Fibroblast of the aortic adventitia (primary cell): ENCODE measurements around the gene JAGN1. TPM values are rescaled to one million over a fixed set of nuclear protein-coding genes. Genes with fewer than 3 reads are reported as not detected.
"Not testable (repeated sequence)": the region's sequence is repeated elsewhere in the genome, so short reads cannot be mapped to it uniquely, and the experiment has no call there.

ENCODE experiments used
- DNase-seq: peaks from one replicate; pipeline ENCODE4 v3.0.0-alpha.2; 2010; ENCODE audit warnings: low read depth
- H3K4me3 ChIP-seq: 2 replicates; pipeline ENCODE4 v1.5.1; 2011; ENCODE audit warnings: low read depth, mild to moderate bottlenecking, control low read depth, low read length, moderate library complexity
- CTCF ChIP-seq: IDR thresholded peaks from 2 replicates; pipeline ENCODE4 v1.5.1; 2011; ENCODE audit warnings: mild to moderate bottlenecking, low read length, control low read depth, inconsistent platforms; ENCODE audit not compliant: insufficient read depth
- total RNA-seq: library from RNA; depleted of rRNA; stranded (reverse); fragments of >200 nt; gene quantifications from 2 replicates; pipeline ENCODE4 v1.2.3, GENCODE V29; 2012; ENCODE audit warnings: low replicate concordance

Gene JAGN1
- 9.8 and 25.8 TPM in 2 replicates for total RNA-seq

GRCh38 chr3:9890249-9891071, at the start of gene JAGN1:
Gene JAGN1, plus strand, starts transcription at chr3:9890610. Its CDS starts 113 bp downstream, at chr3:9890723.
- peak; percentile 90 for DNase-seq
- no peak for TF ChIP-seq CTCF
- H3K4me3 ChIP-seq: peak within 1 kb of the TSS; percentile 93

GRCh38 chr3:9841015-9841414, 49.4 kb upstream of the JAGN1 start:
- no peak for DNase-seq
- TF ChIP-seq CTCF: no peak
- H3K4me3 ChIP-seq: no peak overlapping the region

DNA sequence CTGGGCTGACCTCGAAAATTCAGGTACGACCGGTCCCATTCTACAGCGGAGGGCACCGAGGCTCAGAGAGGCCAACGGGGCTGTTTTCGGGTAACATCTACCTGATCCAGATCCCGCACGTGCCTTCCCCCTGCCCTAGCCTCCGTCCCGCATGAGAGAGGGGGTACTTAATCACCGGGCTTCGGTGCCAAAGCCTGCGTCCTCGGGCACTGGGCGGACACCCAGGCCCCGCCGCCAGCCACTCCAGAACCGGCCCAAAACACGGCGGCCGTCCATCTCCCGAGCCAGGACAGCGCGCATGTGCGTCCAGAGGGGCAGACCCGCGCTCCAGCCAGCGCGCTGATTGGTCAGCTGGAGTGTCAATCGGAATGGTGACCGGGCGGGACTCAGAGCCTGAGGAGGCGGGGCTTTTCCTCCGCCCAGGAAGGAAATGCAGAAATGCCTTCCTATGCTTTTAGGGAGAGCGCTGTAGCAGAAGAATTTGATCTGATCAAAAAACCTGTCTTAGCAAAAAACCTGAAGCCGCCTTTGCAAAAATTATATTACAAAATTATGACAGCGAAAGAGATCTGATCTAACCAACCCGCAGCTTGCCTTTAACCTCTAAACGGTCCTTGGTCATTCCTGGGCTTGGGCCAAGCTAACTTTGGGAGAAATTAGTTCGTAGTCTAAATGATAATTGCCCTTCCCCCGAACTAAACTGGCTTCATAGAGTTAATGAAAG, 46.5 kb upstream of the JAGN1 start, which contains the start of gene RPUSD3:
Gene RPUSD3, minus strand, starts transcription at position 294 of the 724 bp plus-strand sequence. Its CDS starts 18 bp downstream, at position 276.
- H3K4me3 ChIP-seq: peak within 1 kb of the TSS; percentile 93
- TF ChIP-seq CTCF: no peak
- peak; percentile 96 for DNase-seq

- no peak overlapping the region for H3K4me3 ChIP-seq
- TF ChIP-seq CTCF: no peak
- DNase-seq: no peak
Observed at GRCh38 chr3:9846231-9846630, 44.2 kb upstream of the JAGN1 start.

DNA sequence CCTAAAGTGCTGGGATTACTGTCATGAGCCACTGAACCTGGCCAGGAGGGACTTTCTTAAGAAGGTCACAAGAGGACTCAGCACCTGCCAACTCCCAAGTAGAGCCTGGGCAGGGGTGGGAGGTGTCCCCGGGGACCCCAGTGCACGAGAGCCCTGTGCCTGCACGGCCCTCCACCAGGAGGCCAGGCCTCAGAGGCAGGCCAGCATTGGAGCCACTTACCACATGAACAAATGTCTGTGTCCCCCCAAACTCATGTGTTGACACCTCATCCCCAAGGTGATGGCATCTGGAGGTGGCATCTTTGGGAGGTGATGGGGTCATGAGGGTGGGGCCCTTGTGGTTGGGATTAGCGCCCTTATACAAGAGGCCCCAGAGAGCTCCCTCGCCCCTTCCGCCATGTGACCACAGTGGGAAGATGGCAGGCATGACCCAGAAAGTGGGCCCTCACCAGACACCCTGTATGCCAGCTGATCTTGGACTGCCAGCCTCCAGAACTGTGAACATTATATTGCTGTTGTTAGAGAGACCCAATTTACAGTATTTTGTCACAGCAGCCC, 43.4 kb upstream of the JAGN1 start:
- no peak for TF ChIP-seq CTCF
- H3K4me3 ChIP-seq: no peak overlapping the region
- no peak for DNase-seq

DNA sequence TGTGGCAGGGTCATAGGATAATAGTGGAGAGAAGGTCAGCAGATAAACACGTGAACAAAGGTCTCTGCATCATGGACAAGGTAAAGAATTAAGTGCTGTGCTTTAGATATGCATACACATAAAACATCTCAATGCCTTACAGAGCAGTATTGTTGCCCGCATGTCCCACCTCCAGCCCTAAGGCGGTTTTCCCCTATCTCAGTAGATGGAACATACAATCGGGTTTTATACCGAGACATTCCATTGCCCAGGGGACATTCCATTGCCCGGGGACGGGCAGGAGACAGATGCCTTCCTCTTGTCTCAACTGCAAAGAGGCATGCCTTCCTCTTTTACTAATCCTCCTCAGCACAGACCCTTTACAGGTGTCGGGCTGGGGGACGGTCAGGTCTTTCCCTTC, 42.5 kb upstream of the JAGN1 start:
- not testable (repeated sequence) for DNase-seq, H3K4me3 ChIP-seq

DNA sequence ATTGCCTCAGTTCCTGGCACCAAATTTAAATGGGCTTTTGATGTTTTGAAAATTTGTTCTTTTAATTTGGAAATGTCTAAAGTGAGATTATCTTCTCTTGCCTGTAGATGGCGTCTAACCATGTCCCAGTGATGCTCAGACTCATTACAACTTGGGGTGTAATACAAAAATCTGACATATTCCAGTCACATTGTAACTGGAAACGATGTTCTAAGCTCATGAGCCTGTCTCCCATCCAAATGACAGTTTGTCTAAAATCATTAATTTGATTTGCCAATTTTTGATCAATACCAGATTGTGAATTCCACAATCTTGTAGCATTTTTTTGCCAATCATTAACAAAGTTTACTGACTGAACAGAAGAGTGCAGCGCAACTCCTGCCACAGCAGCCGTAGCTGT, 41.5 kb upstream of the JAGN1 start:
- TF ChIP-seq CTCF: peak; percentile 54
- not testable (repeated sequence) for H3K4me3 ChIP-seq
- DNase-seq: peak; percentile 61

- H3K4me3 ChIP-seq, DNase-seq: not testable (repeated sequence)
Observed at GRCh38 chr3:9851383-9851782, 39.0 kb upstream of the JAGN1 start.

DNA sequence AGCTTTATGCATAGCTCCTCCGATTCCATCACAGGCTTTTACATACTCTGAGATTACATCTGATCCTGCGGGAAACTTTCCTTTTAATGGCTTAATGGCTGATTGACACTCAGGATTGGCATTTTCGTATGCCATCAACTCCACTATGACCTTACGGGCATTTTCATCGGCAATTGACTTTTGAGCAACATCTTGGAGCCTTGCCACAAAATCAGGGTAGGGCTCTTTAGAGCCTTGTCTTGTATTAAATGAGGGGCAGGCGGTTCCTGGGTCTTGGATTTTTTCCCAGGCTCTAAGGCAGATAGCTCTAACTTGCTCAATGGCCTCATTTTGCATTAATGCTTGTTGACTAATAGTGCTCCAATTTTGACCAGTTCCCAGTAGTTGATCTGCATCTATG, 38.5 kb upstream of the JAGN1 start:
- DNase-seq: peak; percentile 34
- not testable (repeated sequence) for H3K4me3 ChIP-seq
